ENCODE results near the gene KRTAP16-1. TPM values are rescaled to one million over a fixed set of nuclear protein-coding genes. Genes with fewer than 3 reads are reported as not detected.

The KRTAP16-1 gene
- total RNA-seq, 1 experiment from 2014 or later, result not detected

DNA sequence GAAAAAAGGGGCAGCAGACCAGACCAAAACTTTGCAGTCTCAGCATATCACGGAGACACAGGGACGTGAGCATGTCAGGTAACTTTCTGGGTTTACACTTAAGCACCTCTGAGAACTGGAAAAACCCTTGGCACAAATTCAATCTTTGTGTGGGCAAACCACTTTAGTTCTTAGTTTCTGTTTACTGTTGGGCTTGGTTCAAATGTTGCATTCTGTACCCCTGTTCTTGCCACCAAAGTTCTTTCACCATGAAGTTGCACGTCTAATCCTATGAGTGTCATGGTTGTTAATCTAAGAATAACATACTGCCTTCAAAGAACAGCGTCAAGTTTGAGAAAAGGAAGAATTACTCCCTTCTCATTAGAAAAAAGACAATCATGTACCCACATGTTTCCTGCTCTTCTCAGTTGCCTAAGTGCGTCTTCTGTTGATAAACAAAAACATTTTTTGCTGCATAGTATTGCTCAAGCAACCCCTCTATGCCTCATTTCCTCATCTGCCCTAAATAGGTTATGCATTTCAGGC is 29.9 kb upstream of the KRTAP16-1 start:
- Histone ChIP-seq H3K36me3 (no peaks in the 10 kb centered on the region), H3K27ac (no peak overlapping the region), H3K4me1 (replicated peaks) (peaks cover 13% of the 10 kb centered on the region), H3K27me3 (replicated peaks) (no peaks in the 10 kb centered on the region), H3K9me3 (replicated peaks) (no peaks in the 10 kb centered on the region; the same call in 1 of the 2 replicates), H3K4me3 (no peak overlapping the region)
- DNase-seq (ENCODE audit: low read depth in 1 of 2, low spot score in 2 of 2), result peak in 1 of 2 experiments; percentile 32

DNA sequence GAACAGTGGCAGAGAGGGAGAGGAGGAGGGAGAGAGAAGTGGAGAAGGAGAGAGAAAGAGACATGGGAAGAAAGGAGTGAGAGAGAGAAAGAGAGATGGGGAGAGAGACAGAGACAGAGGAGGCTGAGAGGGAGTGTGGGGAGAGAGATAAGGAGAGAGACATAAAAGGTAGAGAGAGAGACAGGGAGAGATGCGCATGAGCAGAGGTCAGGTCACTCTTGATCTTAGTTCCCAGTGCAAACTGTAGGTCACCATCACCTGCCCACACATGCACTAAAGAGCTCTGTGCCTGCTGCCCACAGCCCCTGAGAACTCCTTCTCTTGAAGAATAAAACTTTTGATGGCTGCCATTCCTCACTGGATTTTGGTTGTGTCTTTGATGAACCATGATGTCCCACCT is 26.6 kb upstream of the KRTAP16-1 start:
- no peak for DNase-seq (ENCODE audit: low read depth in 1 of 2, low spot score in 2 of 2)
- H3K4me3 ChIP-seq, result no peak overlapping the region
- no peak overlapping the region for H3K27ac ChIP-seq
- H3K9me3 ChIP-seq (replicated peaks), result no peaks in the 10 kb centered on the region
- H3K4me1 ChIP-seq (replicated peaks), result peaks cover 13% of the 10 kb centered on the region
- H3K27me3 ChIP-seq (replicated peaks), result no peaks in the 10 kb centered on the region
- no peaks in the 10 kb centered on the region for H3K36me3 ChIP-seq

DNA sequence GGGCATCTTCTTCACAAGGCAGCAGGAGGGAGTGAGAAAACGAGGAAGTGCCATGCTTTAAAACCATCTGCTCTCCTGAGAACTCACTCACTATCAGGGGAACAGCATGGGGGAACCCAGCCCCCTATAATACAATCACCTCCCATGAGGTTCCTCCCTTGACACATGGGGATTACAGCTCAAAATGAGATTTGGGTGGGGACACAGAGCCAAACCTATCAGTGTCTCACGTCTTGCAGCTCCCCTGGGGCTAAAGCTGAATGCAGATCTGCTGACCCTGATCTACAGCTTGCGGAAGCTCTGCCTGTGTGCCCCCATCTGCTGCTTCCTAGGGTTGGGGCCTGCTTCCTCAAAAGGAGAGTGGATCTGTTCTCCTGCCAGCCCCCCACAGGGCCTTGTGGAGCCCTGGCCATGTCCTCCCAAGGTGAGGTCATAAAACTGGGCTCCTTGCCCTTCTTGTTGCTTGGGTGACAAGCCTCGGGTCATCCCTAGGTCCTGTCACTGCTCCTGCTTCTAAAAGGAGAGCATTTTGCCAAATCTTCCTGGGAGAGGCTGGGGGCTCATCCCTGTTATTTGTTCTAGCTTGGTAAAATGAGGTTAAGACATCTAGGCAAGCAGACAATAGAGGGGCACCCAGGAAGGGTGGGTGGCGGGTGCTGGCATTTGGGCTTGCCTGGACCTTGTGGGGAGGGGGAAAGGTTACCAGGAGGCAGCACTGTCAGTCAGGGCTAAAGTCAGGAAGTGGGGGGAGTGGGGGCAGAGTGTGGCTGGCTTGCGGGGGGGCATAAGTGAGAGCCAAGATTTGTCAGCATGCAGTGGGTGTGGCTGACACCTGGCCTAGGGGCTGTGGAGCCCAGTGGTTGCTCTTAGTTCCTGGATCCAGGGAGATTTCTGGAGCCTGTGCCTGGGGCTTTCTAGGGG is 25.5 kb upstream of the KRTAP16-1 start:
- Histone ChIP-seq H3K4me1 (replicated peaks) (peaks cover 12% of the 10 kb centered on the region), H3K27me3 (replicated peaks) (no peaks in the 10 kb centered on the region), H3K4me3 (no peak overlapping the region), H3K36me3 (no peaks in the 10 kb centered on the region), H3K27ac (no peak overlapping the region), H3K9me3 (replicated peaks) (no peaks in the 10 kb centered on the region)
- DNase-seq (ENCODE audit: low read depth in 1 of 2, low spot score in 2 of 2), result no peak

DNA sequence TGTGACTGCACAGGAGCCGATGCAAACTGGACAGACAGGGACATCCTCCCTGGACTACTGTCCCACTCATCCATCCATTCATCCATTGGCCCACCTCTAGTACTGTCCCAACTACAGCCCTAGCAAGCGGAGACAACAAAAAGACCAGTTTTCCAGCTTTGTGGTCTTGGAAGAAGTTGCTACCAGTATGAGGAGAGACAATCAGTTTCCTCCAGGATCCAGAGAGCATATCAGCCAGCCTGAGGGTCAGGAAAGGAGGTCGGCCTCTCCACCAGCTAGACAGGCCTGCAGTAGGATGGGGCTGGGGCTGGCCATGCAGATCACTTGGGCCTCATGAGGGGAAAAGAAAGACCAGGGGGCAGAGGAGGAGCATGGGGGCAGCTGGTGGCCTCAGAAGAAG is 24.7 kb upstream of the KRTAP16-1 start:
- no peaks in the 10 kb centered on the region for H3K27me3 ChIP-seq (replicated peaks)
- H3K9me3 ChIP-seq (replicated peaks), result no peaks in the 10 kb centered on the region
- H3K36me3 ChIP-seq, result no peaks in the 10 kb centered on the region
- H3K27ac ChIP-seq, result no peak overlapping the region
- no peak overlapping the region for H3K4me3 ChIP-seq
- peaks cover 9% of the 10 kb centered on the region for H3K4me1 ChIP-seq (replicated peaks)
- DNase-seq (ENCODE audit: low read depth in 1 of 2, low spot score in 2 of 2), result no peak

DNA sequence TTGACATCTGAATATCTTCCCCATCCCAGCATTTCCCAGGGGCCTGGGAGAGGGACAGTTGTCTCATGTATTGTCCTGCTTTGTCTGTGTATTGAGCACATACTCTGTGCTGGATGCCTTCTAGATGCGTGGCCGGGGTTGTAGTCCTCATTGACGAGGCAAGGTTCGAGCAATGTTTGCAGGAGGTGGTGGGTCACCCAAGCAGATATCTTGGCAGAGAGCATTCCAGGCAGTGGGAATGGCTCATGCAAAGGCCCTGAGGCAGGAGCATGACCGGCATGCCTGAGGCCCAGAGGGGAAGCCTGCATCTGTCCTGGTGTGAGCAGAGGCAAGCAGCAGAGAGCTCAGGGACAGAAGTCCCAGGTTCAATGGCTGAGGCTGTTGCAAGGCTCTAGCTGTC is 24.0 kb upstream of the KRTAP16-1 start:
- H3K9me3 ChIP-seq (replicated peaks), result no peaks in the 10 kb centered on the region
- H3K27me3 ChIP-seq (replicated peaks), result no peaks in the 10 kb centered on the region
- DNase-seq (ENCODE audit: low read depth in 1 of 2, low spot score in 2 of 2), result no peak
- no peak overlapping the region for H3K4me3 ChIP-seq
- H3K27ac ChIP-seq, result no peak overlapping the region
- H3K36me3 ChIP-seq, result no peaks in the 10 kb centered on the region
- 0 out of 2 replicates have a peak, but pooled peaks cover 5% of the 10 kb centered on the region for H3K4me1 ChIP-seq (replicated peaks)

DNA sequence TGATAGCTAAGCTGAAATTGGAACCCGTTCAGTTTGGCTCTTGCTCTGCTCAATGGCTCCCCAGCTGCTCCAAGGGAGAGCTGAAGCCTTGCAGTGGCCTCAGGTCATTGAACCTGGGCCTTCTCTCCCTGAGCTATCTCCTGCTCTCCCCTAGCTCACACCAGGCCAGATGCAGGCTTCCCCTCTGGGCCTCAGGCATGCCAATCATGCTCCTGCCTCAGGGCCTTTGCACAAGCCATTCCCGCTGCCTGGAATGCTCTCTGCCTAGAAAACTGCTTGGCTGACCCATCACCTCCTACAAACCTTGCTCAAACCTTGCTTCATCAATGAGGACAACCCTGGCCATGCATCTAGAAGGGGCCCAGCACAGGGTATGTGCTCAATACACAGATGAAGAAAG is 23.1 kb upstream of the KRTAP16-1 start:
- Histone ChIP-seq H3K27ac (no peak overlapping the region), H3K9me3 (replicated peaks) (no peaks in the 10 kb centered on the region), H3K36me3 (no peaks in the 10 kb centered on the region), H3K4me3 (no peak overlapping the region), H3K27me3 (replicated peaks) (no peaks in the 10 kb centered on the region), H3K4me1 (replicated peaks) (0 out of 2 replicates have a peak, but pooled peaks cover 5% of the 10 kb centered on the region)
- no peak for DNase-seq (ENCODE audit: low read depth in 1 of 2, low spot score in 2 of 2)

DNA sequence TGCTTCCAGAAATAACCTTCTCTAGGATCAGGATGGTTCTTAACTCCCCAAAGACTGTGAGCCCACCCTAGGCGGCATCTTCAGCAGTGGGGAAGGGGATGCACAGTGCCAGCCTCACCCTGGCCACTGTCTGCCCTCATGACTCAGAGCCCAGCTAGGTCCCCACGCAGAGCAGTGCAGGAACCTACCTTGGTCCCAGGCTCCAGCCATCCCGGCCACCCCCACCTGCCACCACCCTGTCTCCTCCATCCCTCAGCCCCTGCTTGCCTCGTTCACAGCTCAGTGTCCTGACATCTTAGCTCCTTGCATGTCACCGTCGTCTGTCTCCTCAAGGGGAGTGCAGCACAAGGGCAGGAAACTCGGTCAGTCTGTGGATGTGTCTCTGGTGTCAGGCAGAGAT is 22.5 kb upstream of the KRTAP16-1 start:
- Histone ChIP-seq H3K27ac (no peak overlapping the region), H3K4me1 (replicated peaks) (0 out of 2 replicates have a peak, but pooled peaks cover 5% of the 10 kb centered on the region), H3K4me3 (no peak overlapping the region), H3K27me3 (replicated peaks) (no peaks in the 10 kb centered on the region), H3K9me3 (replicated peaks) (no peaks in the 10 kb centered on the region), H3K36me3 (no peaks in the 10 kb centered on the region)
- DNase-seq (ENCODE audit: low read depth in 1 of 2, low spot score in 2 of 2), result no peak

DNA sequence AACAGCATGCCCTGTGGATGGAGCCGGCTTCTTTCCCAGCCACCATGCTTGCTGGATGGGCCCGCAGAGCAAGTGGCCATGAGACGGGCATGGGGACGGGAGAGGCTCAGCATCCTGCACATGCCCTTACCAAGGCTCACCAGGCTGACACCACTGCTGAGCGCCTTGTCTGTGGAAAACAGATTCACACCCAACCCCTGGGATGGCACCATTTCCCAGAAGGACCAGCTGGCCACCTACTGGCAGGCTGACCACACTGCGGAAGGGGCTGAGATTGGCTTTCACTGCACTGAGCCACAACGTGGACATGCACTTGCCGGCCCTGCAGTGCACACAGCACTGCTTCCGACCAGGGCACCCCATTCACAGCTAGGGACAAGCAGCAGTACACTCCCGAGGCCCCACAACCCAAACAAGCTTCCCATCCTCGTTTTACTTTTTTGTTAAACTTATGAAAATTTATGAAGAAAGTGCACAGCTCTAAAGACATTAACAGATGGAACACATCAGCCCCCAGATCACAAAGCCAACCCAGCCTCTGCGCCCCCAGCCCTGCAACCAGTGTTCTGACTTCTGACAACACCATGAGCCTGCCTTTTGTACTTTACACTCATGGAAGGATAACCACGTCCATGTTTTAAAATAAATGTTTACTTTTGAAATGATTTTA is 20.3 kb upstream of the KRTAP16-1 start:
- no peaks in the 10 kb centered on the region for H3K9me3 ChIP-seq (replicated peaks)
- DNase-seq (ENCODE audit: low read depth in 1 of 2, low spot score in 2 of 2), result peak; percentile 36 to 73
- H3K4me3 ChIP-seq, result no peak overlapping the region

DNA sequence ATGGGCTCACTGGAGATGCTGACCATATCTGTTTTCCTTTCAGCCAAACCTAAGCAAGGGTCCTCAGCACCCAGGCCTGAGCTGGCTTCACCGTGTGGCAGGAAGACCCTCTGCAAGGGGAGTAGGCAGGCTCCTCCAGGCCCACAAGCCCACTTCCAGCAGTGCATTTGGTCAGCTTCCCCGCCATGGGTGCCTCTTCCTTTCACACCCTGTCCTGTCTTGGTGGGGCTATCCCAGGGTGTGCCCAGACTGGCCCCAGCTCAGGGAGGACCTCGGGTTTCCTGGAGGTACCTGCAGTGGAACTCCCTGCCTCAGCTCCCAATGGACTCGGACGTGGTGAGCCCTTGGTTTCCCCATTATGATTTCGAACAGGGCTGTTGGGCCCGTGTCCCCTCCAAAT is 19.1 kb upstream of the KRTAP16-1 start:
- DNase-seq (ENCODE audit: low read depth in 1 of 2, low spot score in 2 of 2), result peak in 1 of 2 experiments; percentile 29
- H3K27ac ChIP-seq, result no peak overlapping the region
- no peak overlapping the region for H3K4me3 ChIP-seq
- H3K27me3 ChIP-seq (replicated peaks), result no peaks in the 10 kb centered on the region
- H3K9me3 ChIP-seq (replicated peaks), result no peaks in the 10 kb centered on the region
- no peaks in the 10 kb centered on the region for H3K36me3 ChIP-seq
- 0 out of 2 replicates have a peak, but pooled peaks cover 5% of the 10 kb centered on the region for H3K4me1 ChIP-seq (replicated peaks)

More for the DNA sequence above, 20.3 kb upstream of the KRTAP16-1 start:
- Histone ChIP-seq H3K27me3 (replicated peaks) (no peaks in the 10 kb centered on the region), H3K4me1 (replicated peaks) (0 out of 2 replicates have a peak, but pooled peaks cover 5% of the 10 kb centered on the region), H3K36me3 (no peaks in the 10 kb centered on the region), H3K27ac (no peak overlapping the region)

DNA sequence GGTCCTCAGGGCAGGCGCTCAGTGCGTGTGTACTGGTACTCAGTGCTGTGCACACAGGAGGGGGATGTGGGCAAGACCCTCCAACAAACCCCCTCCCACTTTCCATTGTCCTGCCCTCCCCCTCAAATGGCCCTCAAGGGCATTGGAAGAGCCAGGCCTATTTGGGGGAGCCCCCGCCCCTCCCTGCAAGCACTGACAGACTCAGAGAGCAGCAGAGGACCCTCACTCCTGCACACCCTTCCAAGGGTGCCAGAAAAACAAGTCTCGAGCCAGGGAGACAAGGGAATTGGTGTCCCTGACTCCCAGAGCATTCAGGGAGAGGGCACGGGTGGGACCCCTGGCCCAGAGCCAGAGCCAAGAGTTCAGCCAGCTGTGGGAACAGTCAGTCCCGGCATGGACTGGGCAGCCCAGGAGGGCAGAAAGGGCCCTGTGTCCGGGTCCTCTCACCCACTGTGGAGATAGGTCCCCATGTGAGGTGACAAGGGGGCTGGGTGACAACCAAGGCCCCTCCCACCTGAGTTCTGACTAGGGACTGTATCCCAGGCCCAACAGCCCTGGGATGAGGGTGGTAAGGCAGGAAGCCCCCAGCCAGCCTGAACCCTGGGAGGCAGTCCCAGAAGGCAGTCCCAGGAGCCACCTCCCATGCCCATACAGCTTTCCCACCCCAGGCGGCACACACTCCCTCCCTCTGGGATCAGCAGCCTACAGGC is 18.5 kb upstream of the KRTAP16-1 start:
- Histone ChIP-seq H3K9me3 (replicated peaks) (no peaks in the 10 kb centered on the region), H3K27ac (no peak overlapping the region), H3K4me1 (replicated peaks) (0 out of 2 replicates have a peak, but pooled peaks cover 5% of the 10 kb centered on the region), H3K27me3 (replicated peaks) (no peaks in the 10 kb centered on the region), H3K36me3 (no peaks in the 10 kb centered on the region), H3K4me3 (no peak overlapping the region)
- DNase-seq (ENCODE audit: low read depth in 1 of 2, low spot score in 2 of 2), result peak in 1 of 2 experiments; percentile 30

DNA sequence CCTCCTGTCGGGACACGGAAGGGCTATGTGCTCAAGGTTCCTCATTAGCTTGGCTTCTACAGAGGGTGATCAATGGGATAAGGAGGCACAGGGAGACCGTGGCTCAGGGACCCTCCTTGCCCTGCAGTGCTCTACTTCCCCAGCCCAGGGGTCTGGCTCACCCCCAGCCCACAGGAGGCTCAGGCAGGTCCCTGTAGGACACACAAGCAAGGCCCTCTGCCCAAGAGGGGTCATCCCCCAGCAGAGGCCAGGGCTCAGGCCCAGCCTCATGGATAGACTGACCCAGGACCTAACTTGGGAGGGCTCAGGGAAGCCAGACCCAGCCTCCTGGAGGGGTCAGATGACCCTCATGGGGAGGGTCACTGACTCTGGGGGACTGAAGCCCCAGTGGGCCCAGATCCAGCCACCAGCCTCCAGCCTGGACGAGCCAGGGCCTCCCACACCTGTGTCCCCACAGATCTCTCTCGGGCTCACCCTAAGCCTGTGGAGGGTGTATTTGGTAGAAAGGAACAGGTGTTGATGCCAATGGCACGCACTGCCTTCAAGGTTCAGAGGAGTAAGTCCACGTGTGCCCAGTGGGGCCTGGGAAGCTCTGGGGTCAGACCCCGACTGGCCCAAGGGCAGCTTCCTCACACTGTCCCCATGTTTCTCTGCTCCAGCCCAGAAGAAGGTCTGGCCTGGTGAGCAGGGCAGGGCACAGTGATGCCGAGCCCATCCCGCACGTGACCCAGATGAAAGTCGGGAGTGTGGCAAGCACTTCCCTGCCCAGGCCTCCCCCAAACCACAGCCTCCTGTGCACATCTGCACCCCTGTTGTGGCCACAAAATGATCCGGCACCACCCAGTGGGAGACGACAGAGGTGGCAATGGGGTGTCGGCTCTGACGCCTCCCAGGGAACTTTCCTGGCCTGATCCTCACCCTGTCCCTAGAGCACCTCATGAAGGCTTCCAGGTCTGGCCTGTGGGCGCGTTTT is 17.4 kb upstream of the KRTAP16-1 start:
- H3K9me3 ChIP-seq (replicated peaks), result no peaks in the 10 kb centered on the region
- H3K27ac ChIP-seq, result no peak overlapping the region
- 0 out of 2 replicates have a peak, but pooled peaks cover 5% of the 10 kb centered on the region for H3K4me1 ChIP-seq (replicated peaks)
- no peaks in the 10 kb centered on the region for H3K27me3 ChIP-seq (replicated peaks)
- peak in 1 of 2 experiments; percentile 31 for DNase-seq (ENCODE audit: low read depth in 1 of 2, low spot score in 2 of 2)
- no peaks in the 10 kb centered on the region for H3K36me3 ChIP-seq
- no peak overlapping the region for H3K4me3 ChIP-seq

DNA sequence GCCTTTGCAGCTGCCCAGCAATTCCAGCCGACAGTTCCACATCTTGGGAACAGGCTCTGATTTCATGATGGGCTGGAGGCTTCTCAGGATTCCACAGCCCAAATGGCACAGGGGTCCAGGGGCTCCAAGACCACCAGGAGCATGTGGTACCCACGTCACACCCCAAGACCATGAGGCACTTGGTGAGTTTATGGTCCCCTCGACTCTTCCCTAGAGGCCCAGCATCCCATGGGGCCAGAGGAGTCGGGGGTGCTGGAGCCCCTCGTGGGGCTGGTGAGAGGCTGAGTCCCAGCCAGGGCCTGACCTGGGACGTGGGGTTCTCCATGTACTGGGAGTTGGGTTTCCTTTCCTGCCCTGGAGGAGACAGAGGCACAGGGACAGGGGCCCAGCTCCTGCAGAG is 16.5 kb upstream of the KRTAP16-1 start:
- Histone ChIP-seq H3K9me3 (replicated peaks) (no peaks in the 10 kb centered on the region), H3K4me3 (no peak overlapping the region), H3K4me1 (replicated peaks) (0 out of 2 replicates have a peak, but pooled peaks cover 5% of the 10 kb centered on the region), H3K27ac (no peak overlapping the region), H3K27me3 (replicated peaks) (no peaks in the 10 kb centered on the region), H3K36me3 (no peaks in the 10 kb centered on the region)
- peak in 1 of 2 experiments; percentile 29 for DNase-seq (ENCODE audit: low read depth in 1 of 2, low spot score in 2 of 2)

Measured in SJSA1 (cell line).